Central memory CD4-positive, alpha-beta T cell (primary cell): ENCODE measurements around the gene IQGAP1.
"Not testable (repeated sequence)": the region's sequence is repeated elsewhere in the genome, so short reads cannot be mapped to it uniquely, and the experiment has no call there.

Experiments used
- DNase-seq: peaks from one replicate; pipeline ENCODE4 v3.0.0; 2022

Gene IQGAP1

GRCh38 chr15:90367576-90367975, 20.5 kb upstream of the IQGAP1 start:
- DNase-seq, result no peak

GRCh38 chr15:90375071-90375470, 13.0 kb upstream of the IQGAP1 start:
- DNase-seq, result no peak

- DNase-seq, result peak; percentile 82
Measured at GRCh38 chr15:90376789-90377188, 11.3 kb upstream of the IQGAP1 start.

- DNase-seq, result no peak
Measured at GRCh38 chr15:90379263-90379662, 8.8 kb upstream of the IQGAP1 start.

- DNase-seq, result no peak
Measured at GRCh38 chr15:90381515-90381914, 6.5 kb upstream of the IQGAP1 start.

- DNase-seq, result no peak
Measured at GRCh38 chr15:90382320-90382719, 5.7 kb upstream of the IQGAP1 start.

- no peak for DNase-seq
Measured at GRCh38 chr15:90386221-90386620, 1.8 kb upstream of the IQGAP1 start.

- DNase-seq, result peak; percentile 45
Measured at GRCh38 chr15:90388462-90389380, 679 bp downstream of the IQGAP1 start.

- no peak for DNase-seq
Measured at GRCh38 chr15:90389513-90389912, 1.5 kb downstream of the IQGAP1 start.

GRCh38 chr15:90393040-90393439, 5.0 kb downstream of the IQGAP1 start:
- no peak for DNase-seq

- no peak for DNase-seq
Measured at GRCh38 chr15:90394074-90394473, 6.0 kb downstream of the IQGAP1 start.

- no peak for DNase-seq
Measured at GRCh38 chr15:90394748-90395442, 6.9 kb downstream of the IQGAP1 start.

- no peak for DNase-seq
Measured at GRCh38 chr15:90396321-90396720, 8.3 kb downstream of the IQGAP1 start.

- no peak for DNase-seq
Measured at GRCh38 chr15:90400005-90400758, 12.1 kb downstream of the IQGAP1 start.

GRCh38 chr15:90400759-90401314, 12.8 kb downstream of the IQGAP1 start:
- DNase-seq, result peak; percentile 87

GRCh38 chr15:90401495-90401894, 13.5 kb downstream of the IQGAP1 start:
- DNase-seq, result no peak

- no peak for DNase-seq
Measured at GRCh38 chr15:90402223-90402622, 14.2 kb downstream of the IQGAP1 start.

- DNase-seq, result no peak
Measured at GRCh38 chr15:90402767-90403166, 14.7 kb downstream of the IQGAP1 start.

- no peak for DNase-seq
Measured at GRCh38 chr15:90405055-90405607, 17.1 kb downstream of the IQGAP1 start.

- no peak for DNase-seq
Measured at GRCh38 chr15:90407336-90407735, 19.3 kb downstream of the IQGAP1 start.

GRCh38 chr15:90407871-90408317, 19.9 kb downstream of the IQGAP1 start:
- DNase-seq, result peak; percentile 46

- no peak for DNase-seq
Measured at GRCh38 chr15:90408657-90409056, 20.6 kb downstream of the IQGAP1 start.

GRCh38 chr15:90409587-90409986, 21.5 kb downstream of the IQGAP1 start:
- DNase-seq, result not testable (repeated sequence)
